AG08395 (cell line): ENCODE results near the gene HRG.
"Not testable (repeated sequence)": the region's sequence is repeated elsewhere in the genome, so short reads cannot be mapped to it uniquely, and the experiment has no call there.

Source experiments
- DNase-seq: peaks from one replicate; pipeline ENCODE4 v3.0.0; 2012; ENCODE audit warnings: mixed read lengths, low spot score

HRG gene

GRCh38 chr3:186665625-186666188, at the start of gene HRG:
Gene HRG, plus strand, starts transcription at chr3:186666014. Its CDS starts 18 bp downstream, at chr3:186666032.
- no peak for DNase-seq

GRCh38 chr3:186616299-186616617, 49.6 kb upstream of the HRG start:
- DNase-seq = no peak

- peak; percentile 98 for DNase-seq
These were observed 48.5 kb upstream of the HRG start for GRCh38 chr3:186617036-186617946.

- no peak for DNase-seq
These were observed 47.4 kb upstream of the HRG start for GRCh38 chr3:186618318-186618938.

GRCh38 chr3:186619787-186620212, 46.0 kb upstream of the HRG start:
- no peak for DNase-seq

- no peak for DNase-seq
These were observed 45.4 kb upstream of the HRG start for GRCh38 chr3:186620213-186621092.

- DNase-seq = no peak
These were observed 43.7 kb upstream of the HRG start for GRCh38 chr3:186621894-186622650.

GRCh38 chr3:186622651-186623310, 43.0 kb upstream of the HRG start:
- no peak for DNase-seq

- DNase-seq = no peak
These were observed 41.2 kb upstream of the HRG start for GRCh38 chr3:186624598-186624997.

- DNase-seq = no peak
These were observed 40.2 kb upstream of the HRG start for GRCh38 chr3:186625600-186626042.

- DNase-seq = no peak
These were observed 39.5 kb upstream of the HRG start for GRCh38 chr3:186626254-186626847.

- DNase-seq = no peak
These were observed 37.9 kb upstream of the HRG start for GRCh38 chr3:186627852-186628414.

GRCh38 chr3:186628756-186629155, 37.1 kb upstream of the HRG start:
- DNase-seq = no peak

- DNase-seq = no peak
These were observed 34.7 kb upstream of the HRG start for GRCh38 chr3:186630950-186631641.

- no peak for DNase-seq
These were observed 32.3 kb upstream of the HRG start for GRCh38 chr3:186633481-186633880.

- not testable (repeated sequence) for DNase-seq
These were observed 31.6 kb upstream of the HRG start for GRCh38 chr3:186634207-186634606.

GRCh38 chr3:186635532-186635931, 30.3 kb upstream of the HRG start:
- DNase-seq = no peak

GRCh38 chr3:186636536-186636935, 29.3 kb upstream of the HRG start:
- DNase-seq = no peak

- no peak for DNase-seq
These were observed 28.1 kb upstream of the HRG start for GRCh38 chr3:186637686-186638085.
